Stomach (tissue), 9 donors: ENCODE measurements around the gene P2RY11. TPM values are rescaled to one million over a fixed set of nuclear protein-coding genes. Genes with fewer than 3 reads are reported as not detected.

Experiments
- DNase-seq, 2 donors: peaks; one replicate each; pipeline versions ENCODE4 v3.0.0 to v3.0.0-alpha.2; 2013 to 2019
- H3K27ac ChIP-seq, 5 donors: fragments of 200-600 bp in 4 of 5; sonication (generic) in 4 of 5; one replicate each; pipeline ENCODE4 v1.5.1; 2013 to 2019; ENCODE audit warnings: mild to moderate bottlenecking in 1 of 5, moderate library complexity in 1 of 5
- H3K27me3 ChIP-seq, 3 donors: fragments of 200-600 bp; sonication (generic); one replicate each; pipeline ENCODE4 v1.5.1; 2017 to 2019; ENCODE audit warnings: mixed run types in 1 of 3
- H3K36me3 ChIP-seq, 4 donors: fragments of 200-600 bp; sonication (generic); 1 replicate in 3 of 4; 2 replicates in 1 of 4; pipeline ENCODE4 v1.5.1; 2016 to 2019
- H3K4me1 ChIP-seq, 4 donors: fragments of 200-600 bp; sonication (generic); one replicate each; pipeline ENCODE4 v1.5.1; 2016 to 2019
- H3K4me3 ChIP-seq, 4 donors: fragments of 200-600 bp; sonication (generic) in 3 of 4; one replicate each; pipeline ENCODE4 v1.5.1; 2016 to 2019; ENCODE audit warnings: mild to moderate bottlenecking in 1 of 4
- H3K9me3 ChIP-seq, 4 donors: fragments of 200-600 bp; sonication (generic); one replicate each; pipeline ENCODE4 v1.5.1; 2016 to 2019
- EP300 ChIP-seq: sonication (generic); formaldehyde crosslinking; IDR thresholded peaks from one replicate; pipeline ENCODE4 v1.6.1; 2017; ENCODE audit warnings: antibody characterized with exemption
- POLR2A ChIP-seq, 4 donors: fragments of 450-650 bp; IDR thresholded peaks; one replicate each; pipeline ENCODE4 v1.6.1; 2016; ENCODE audit warnings: antibody characterized with exemption in 4 of 4, control low read depth in 2 of 4, mild to moderate bottlenecking in 1 of 4, moderate library complexity in 1 of 4
- POLR2AphosphoS5 ChIP-seq, 3 donors: sonication (generic); formaldehyde crosslinking; IDR thresholded peaks; one replicate each; pipeline ENCODE4 v1.6.1; 2016; ENCODE audit warnings: antibody characterized with exemption in 3 of 3
- WGBS, 5 donors: extraction: QIAGEN DNeasy Blood & Tissue Kit in 3 of 5; methylation state at CpG; one replicate each; pipeline versions ENCODE4 v1.1.5 to v1.1.7; 2013 to 2018; 5-methylcytosine and 5-hydroxymethylcytosine counted together
- intact Hi-C: fragments of 100-400 bp; cut with DNase I; formaldehyde crosslinking; loops from one replicate; pipeline ENCODE4 v1.15.1; 2023; ENCODE audit warnings: low total_unique reads
- polyA plus RNA-seq, 3 donors: library from polyadenylated mRNA; stranded (reverse); fragments of 200-250 nt; gene quantifications; one replicate each; pipeline ENCODE4 v1.2.3, GENCODE V29; 2013
- total RNA-seq, 5 donors: library from RNA; depleted of rRNA; stranded (reverse); fragments of >200 nt; gene quantifications; one replicate each; pipeline versions ENCODE4 v1.1.0 to v1.2.3, GENCODE V29; 2014 to 2016
- TF ChIP-seq, protein P1 (sequence below), 7 experiments: fragments of 450-650 bp in 4 of 7; fragments of 200-600 bp in 3 of 7; sonication (generic) in 3 of 7; IDR thresholded peaks; one replicate each; pipeline ENCODE4 v1.5.1; 2016 to 2019; ENCODE audit warnings: antibody characterized with exemption in 7 of 7, control low read depth in 2 of 7, mild to moderate bottlenecking in 1 of 7
- donor health status: healthy with polysubstance abuse.
- donor health status: Bipolar disorder and iron deficiency.
- donor health status: healthy.

The P2RY11 gene
- total and polyA plus RNA-seq, 8 donors, result 1.8 to 24.8 (median 5.0) TPM

GRCh38 chr19:10106100-10106936 is 5.2 kb upstream of the P2RY11 start, which contains the start of gene PPAN:
TSS of gene PPAN (plus strand) at chr19:10106362. CDS start at chr19:10106395, 33 bp downstream.
- Histone ChIP-seq H3K4me3 (peak within 1 kb of the TSS; percentile 59 to 97 (median 79)), H3K27ac (peak within 1 kb of the TSS; percentile 68 to 88 (median 82)), H3K27me3 (no peaks in the 10 kb centered on the region), H3K9me3 (no peaks in the 10 kb centered on the region), H3K36me3 (peaks cover 37 to 43% (median 41%) of the 10 kb centered on the region in 4 donors), H3K4me1 (peaks cover 10 to 44% (median 24%) of the 10 kb centered on the region in 4 donors)
- intact Hi-C loops, result no loop called here
- TF ChIP-seq, protein P1, sequence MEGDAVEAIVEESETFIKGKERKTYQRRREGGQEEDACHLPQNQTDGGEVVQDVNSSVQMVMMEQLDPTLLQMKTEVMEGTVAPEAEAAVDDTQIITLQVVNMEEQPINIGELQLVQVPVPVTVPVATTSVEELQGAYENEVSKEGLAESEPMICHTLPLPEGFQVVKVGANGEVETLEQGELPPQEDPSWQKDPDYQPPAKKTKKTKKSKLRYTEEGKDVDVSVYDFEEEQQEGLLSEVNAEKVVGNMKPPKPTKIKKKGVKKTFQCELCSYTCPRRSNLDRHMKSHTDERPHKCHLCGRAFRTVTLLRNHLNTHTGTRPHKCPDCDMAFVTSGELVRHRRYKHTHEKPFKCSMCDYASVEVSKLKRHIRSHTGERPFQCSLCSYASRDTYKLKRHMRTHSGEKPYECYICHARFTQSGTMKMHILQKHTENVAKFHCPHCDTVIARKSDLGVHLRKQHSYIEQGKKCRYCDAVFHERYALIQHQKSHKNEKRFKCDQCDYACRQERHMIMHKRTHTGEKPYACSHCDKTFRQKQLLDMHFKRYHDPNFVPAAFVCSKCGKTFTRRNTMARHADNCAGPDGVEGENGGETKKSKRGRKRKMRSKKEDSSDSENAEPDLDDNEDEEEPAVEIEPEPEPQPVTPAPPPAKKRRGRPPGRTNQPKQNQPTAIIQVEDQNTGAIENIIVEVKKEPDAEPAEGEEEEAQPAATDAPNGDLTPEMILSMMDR (IDR thresholded peaks at IDR 0.05), result no peak
- TF ChIP-seq EP300 (no peak), POLR2AphosphoS5 (IDR thresholded peaks at IDR 0.05) (peak; percentile 84 to 99 (median 96))
- WGBS, 5 donors, result 0 to 1% (median 1%) methylated on average over 8 to 71 of the region's 71 CpGs
- peak; percentile 99 for DNase-seq

GRCh38 chr19:10107254-10107653 is 4.2 kb upstream of the P2RY11 start:
- peak overlapping the region in 3 of 5 donors; percentile 68 to 88 (median 82) for H3K27ac ChIP-seq
- WGBS, 5 donors, result 66 to 71% (median 68%) methylated on average over 10 of the region's 10 CpGs
- no peak for TF ChIP-seq POLR2A (IDR thresholded peaks at IDR 0.05)
- TF ChIP-seq, protein P1 (IDR thresholded peaks at IDR 0.05), result no peak
- TF ChIP-seq EP300, result no peak
- TF ChIP-seq POLR2AphosphoS5 (IDR thresholded peaks at IDR 0.05), result no peak

DNA sequence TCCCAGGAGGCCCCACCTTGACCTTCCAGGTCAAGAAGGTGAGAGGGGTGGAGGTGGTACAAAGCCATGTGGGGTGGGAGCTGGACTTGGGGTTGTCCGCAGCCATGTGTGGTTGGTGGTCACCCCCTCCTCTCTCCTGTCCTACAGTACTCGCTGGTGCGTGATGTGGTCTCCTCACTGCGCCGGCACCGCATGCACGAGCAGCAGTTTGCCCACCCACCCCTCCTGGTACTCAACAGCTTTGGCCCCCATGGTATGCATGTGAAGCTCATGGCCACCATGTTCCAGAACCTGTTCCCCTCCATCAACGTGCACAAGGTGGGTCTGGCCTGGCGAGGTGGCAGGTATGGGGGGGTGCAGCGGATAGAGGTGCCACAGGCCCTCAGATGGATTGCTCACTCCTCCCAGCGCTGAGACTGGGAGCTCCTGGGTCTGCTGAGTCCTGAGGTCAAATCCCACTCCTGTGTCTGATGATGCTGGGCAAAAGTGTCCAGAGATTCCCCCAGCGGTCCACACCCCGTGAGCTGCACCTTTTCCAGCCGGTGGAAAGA is 3.6 kb upstream of the P2RY11 start:
- no peaks in the 10 kb centered on the region for H3K9me3 ChIP-seq
- peaks cover 40 to 53% (median 45%) of the 10 kb centered on the region in 4 donors for H3K36me3 ChIP-seq
- WGBS, 5 donors, result 87 to 96% (median 91%) methylated on average over 13 to 14 of the region's 14 CpGs
- peaks cover 10 to 60% (median 29%) of the 10 kb centered on the region in 4 donors for H3K4me1 ChIP-seq
- H3K27ac ChIP-seq, result no peak overlapping the region
- intact Hi-C loops, result no loop called here
- H3K4me3 ChIP-seq, result peak overlapping the region in 2 of 4 donors; percentile 1 to 90
- no peak for TF ChIP-seq POLR2AphosphoS5 (IDR thresholded peaks at IDR 0.05)
- TF ChIP-seq POLR2A (IDR thresholded peaks at IDR 0.05), result no peak
- TF ChIP-seq, protein P1 (IDR thresholded peaks at IDR 0.05), result no peak
- no peak for TF ChIP-seq EP300
- DNase-seq, result no peak
- H3K27me3 ChIP-seq, result no peaks in the 10 kb centered on the region

More at GRCh38 chr19:10107254-10107653, 4.2 kb upstream of the P2RY11 start:
- intact Hi-C loops, result no loop called here
- Histone ChIP-seq H3K9me3 (no peaks in the 10 kb centered on the region), H3K36me3 (peaks cover 40 to 52% (median 45%) of the 10 kb centered on the region in 4 donors), H3K4me1 (peaks cover 10 to 53% (median 24%) of the 10 kb centered on the region in 4 donors), H3K4me3 (peak overlapping the region; percentile 59 to 97 (median 79)), H3K27me3 (no peaks in the 10 kb centered on the region)
- DNase-seq, result no peak

DNA sequence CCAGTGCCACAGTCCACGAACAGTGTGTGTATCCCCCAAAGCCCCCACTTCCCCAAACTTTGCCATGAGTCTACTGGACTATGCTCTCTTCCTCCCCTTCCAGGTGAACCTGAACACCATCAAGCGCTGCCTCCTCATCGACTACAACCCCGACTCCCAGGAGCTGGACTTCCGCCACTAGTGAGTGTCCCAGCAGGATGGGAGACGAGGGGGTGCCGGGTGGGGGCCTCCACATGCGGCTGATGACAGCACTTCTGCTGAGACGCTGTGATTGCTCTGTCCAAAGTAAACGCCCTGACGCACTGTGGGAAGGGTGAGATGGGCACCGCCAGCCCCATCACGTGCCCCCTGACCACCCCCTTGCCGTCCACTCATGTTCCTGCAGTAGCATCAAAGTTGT is 2.0 kb upstream of the P2RY11 start:
- Histone ChIP-seq H3K4me3 (no peak overlapping the region), H3K9me3 (no peaks in the 10 kb centered on the region), H3K36me3 (peaks cover 42 to 65% (median 54%) of the 10 kb centered on the region in 4 donors), H3K4me1 (peaks cover 10 to 66% (median 42%) of the 10 kb centered on the region in 4 donors), H3K27me3 (no peaks in the 10 kb centered on the region), H3K27ac (no peak overlapping the region)
- 87 to 92% (median 90%) methylated on average over 14 of the region's 14 CpGs for WGBS, 5 donors
- DNase-seq, result no peak
- no peak for TF ChIP-seq EP300
- TF ChIP-seq, protein P1 (IDR thresholded peaks at IDR 0.05), result no peak
- no peak for TF ChIP-seq POLR2AphosphoS5 (IDR thresholded peaks at IDR 0.05)
- no peak for TF ChIP-seq POLR2A (IDR thresholded peaks at IDR 0.05)
- intact Hi-C loops, result no loop called here
